ENCODE data around the gene NRDE2. TPM values are rescaled to one million over a fixed set of nuclear protein-coding genes. Genes with fewer than 3 reads are reported as not detected.
A peak's percentile ranks its signal among the peaks of the same experiment; 100 is the strongest.
"Not testable (repeated sequence)": the region's sequence is repeated elsewhere in the genome, so short reads cannot be mapped to it uniquely, and the experiment has no call there.

Gene NRDE2
- total and polyA plus RNA-seq, 2 donors from 2014 or later, result 7.0 to 27.9 TPM

DNA sequence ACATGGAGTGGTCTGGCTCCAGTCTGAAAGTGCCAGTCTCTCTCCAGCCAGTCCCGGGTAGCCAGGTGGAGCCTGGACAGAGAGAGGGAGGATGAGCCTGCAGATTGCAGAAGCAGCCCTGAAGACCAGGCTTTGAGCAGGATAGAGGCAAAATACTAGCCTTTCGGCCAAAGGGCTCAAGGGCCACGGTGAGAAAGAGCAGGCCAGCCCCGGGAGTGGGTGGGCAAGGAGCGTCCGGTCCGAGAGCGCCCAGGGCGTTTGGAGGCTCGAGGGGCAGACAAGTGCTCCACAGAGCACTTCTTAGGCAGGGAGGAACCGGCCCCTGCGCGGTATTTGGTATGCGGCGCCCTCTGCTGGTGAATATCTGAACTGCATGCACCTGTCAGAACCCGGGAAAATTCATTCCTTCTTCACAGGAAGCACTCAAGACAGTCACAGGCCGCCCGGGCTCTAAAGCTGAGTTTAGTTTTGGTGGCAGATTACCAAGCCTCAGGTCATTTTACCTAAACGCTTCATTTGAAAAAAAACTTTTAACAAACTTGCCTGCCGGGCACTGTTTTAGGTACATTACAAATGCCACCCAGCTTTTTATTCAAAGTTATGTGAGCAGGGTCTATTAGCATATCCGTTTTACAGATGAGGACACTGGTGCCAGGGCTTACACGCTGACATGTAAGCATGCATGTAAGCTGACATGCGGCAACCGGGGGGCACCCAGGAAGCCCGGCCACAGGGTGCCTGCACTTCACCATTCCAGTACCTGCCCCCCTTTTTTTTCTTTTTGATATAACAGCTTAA lies 96.4 kb downstream of the NRDE2 start:
- no peak overlapping the region for H3K4me3 ChIP-seq (ENCODE audit: low read length in 3 of 3)
- H3K9me3 ChIP-seq (ENCODE audit: control insufficient read depth in 2 of 3, insufficient read depth in 1 of 3, low read length in 3 of 3), result peaks cover 0 to 16% (median 2%) of the 10 kb centered on the region in 3 donors
- no peaks in the 10 kb centered on the region for H3K36me3 ChIP-seq (ENCODE audit: control insufficient read depth in 2 of 3, insufficient read depth in 3 of 3, low read length in 3 of 3)
- intact Hi-C loops (cut with DNase I), result loop anchor here (10.0 kb wide), 1 partner anchor 261 kb away; no protein-coding TSS in a partner anchor
- no peaks in the 10 kb centered on the region for H3K27me3 ChIP-seq (ENCODE audit: control insufficient read depth, insufficient read depth, low read length)
- DNase-seq (peak; percentile 62 to 82 (median 74)), FAIRE-seq (no peak)
- no peak overlapping the region for H3K27ac ChIP-seq (ENCODE audit: low read depth in 2 of 2, low read length in 2 of 2)
- TF ChIP-seq, protein P1, sequence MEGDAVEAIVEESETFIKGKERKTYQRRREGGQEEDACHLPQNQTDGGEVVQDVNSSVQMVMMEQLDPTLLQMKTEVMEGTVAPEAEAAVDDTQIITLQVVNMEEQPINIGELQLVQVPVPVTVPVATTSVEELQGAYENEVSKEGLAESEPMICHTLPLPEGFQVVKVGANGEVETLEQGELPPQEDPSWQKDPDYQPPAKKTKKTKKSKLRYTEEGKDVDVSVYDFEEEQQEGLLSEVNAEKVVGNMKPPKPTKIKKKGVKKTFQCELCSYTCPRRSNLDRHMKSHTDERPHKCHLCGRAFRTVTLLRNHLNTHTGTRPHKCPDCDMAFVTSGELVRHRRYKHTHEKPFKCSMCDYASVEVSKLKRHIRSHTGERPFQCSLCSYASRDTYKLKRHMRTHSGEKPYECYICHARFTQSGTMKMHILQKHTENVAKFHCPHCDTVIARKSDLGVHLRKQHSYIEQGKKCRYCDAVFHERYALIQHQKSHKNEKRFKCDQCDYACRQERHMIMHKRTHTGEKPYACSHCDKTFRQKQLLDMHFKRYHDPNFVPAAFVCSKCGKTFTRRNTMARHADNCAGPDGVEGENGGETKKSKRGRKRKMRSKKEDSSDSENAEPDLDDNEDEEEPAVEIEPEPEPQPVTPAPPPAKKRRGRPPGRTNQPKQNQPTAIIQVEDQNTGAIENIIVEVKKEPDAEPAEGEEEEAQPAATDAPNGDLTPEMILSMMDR (IDR thresholded peaks at IDR 0.05; ENCODE audit: borderline replicate concordance, extremely low read depth, insufficient read depth), result peak; percentile 97
- H3K9ac ChIP-seq (ENCODE audit: low read length in 3 of 3), result no peak overlapping the region
- H3K4me1 ChIP-seq (ENCODE audit: control insufficient read depth in 2 of 3, insufficient read depth in 2 of 3, low read depth in 1 of 3, low read length in 3 of 3), result peaks cover 0 to 4% (median 0%) of the 10 kb centered on the region in 3 donors

DNA sequence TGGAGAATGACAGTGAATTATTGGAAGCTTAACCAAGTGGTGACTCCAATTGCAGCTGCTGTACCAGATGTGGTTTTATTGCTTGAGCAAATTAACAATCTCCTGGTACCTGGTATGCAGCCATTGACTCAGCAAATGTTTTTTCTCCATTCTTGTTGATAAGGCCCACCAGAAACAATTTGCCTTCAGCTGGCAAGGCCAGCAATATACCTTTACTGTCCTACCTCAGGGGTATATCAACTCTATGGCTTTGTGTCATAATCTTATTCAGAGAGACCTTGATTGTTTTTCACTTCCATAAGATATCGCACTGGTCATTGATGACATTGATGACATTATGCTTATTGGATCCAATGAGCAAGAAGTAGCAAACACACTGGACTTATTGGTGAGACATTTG lies 101.8 kb downstream of the NRDE2 start:
- not testable (repeated sequence) for H3K4me1 ChIP-seq (ENCODE audit: control insufficient read depth in 2 of 3, insufficient read depth in 2 of 3, low read depth in 1 of 3, low read length in 3 of 3); FAIRE-seq; H3K27me3 ChIP-seq (ENCODE audit: control insufficient read depth, insufficient read depth, low read length); H3K36me3 ChIP-seq (ENCODE audit: control insufficient read depth in 2 of 3, insufficient read depth in 3 of 3, low read length in 3 of 3); H3K27ac ChIP-seq (ENCODE audit: low read depth in 2 of 2, low read length in 2 of 2); DNase-seq; H3K9ac ChIP-seq (ENCODE audit: low read length in 3 of 3); H3K9me3 ChIP-seq (ENCODE audit: control insufficient read depth in 2 of 3, insufficient read depth in 1 of 3, low read length in 3 of 3); H3K4me3 ChIP-seq (ENCODE audit: low read length in 3 of 3)
- intact Hi-C loops (cut with DNase I), result loop anchor here (10.0 kb wide), 1 partner anchor 255 kb away; no protein-coding TSS in a partner anchor

GRCh38 chr14:90228478-90228877 lies 103.3 kb downstream of the NRDE2 start:
- H3K27me3 ChIP-seq (ENCODE audit: control insufficient read depth, insufficient read depth, low read length), result no peaks in the 10 kb centered on the region
- intact Hi-C loops (cut with DNase I), result no loop called here

More at GRCh38 chr14:90228478-90228877, 103.3 kb downstream of the NRDE2 start:
- H3K27ac ChIP-seq (ENCODE audit: low read depth in 2 of 2, low read length in 2 of 2), result no peak overlapping the region
- FAIRE-seq (no peak), DNase-seq (no peak)
- peaks cover 0 to 2% (median 0%) of the 10 kb centered on the region in 3 donors for H3K9me3 ChIP-seq (ENCODE audit: control insufficient read depth in 2 of 3, insufficient read depth in 1 of 3, low read length in 3 of 3)
- no peaks in the 10 kb centered on the region for H3K4me1 ChIP-seq (ENCODE audit: control insufficient read depth in 2 of 3, insufficient read depth in 2 of 3, low read depth in 1 of 3, low read length in 3 of 3)
- H3K4me3 ChIP-seq (ENCODE audit: low read length in 3 of 3), result no peak overlapping the region
- TF ChIP-seq, protein P1 (IDR thresholded peaks at IDR 0.05; ENCODE audit: borderline replicate concordance, extremely low read depth, insufficient read depth), result no peak
- H3K36me3 ChIP-seq (ENCODE audit: control insufficient read depth in 2 of 3, insufficient read depth in 3 of 3, low read length in 3 of 3), result no peaks in the 10 kb centered on the region
- H3K9ac ChIP-seq (ENCODE audit: low read length in 3 of 3), result no peak overlapping the region

Other genes with a start within 250 kb of the NRDE2 start
- gene PSMC1, start 75.4 kb downstream of the NRDE2 start, total RNA-seq, result 88.9 TPM
- gene PSMC1, start 75.4 kb downstream of the NRDE2 start, polyA plus RNA-seq (ENCODE audit: insufficient read depth, low read depth, low replicate concordance), result 172 TPM
- gene CALM1, start 65.1 kb upstream of the NRDE2 start, total RNA-seq, result 328 TPM
- gene CALM1, start 65.1 kb upstream of the NRDE2 start, polyA plus RNA-seq (ENCODE audit: insufficient read depth, low read depth, low replicate concordance), result 469 TPM